Testis (tissue), 2 donors: ENCODE measurements around the gene JTB.

ENCODE experiments used
- CTCF ChIP-seq, 3 experiments: fragments of 450-650 bp in 2 of 3; fragments of 200-600 bp in 1 of 3; sonication (generic) in 1 of 3; IDR thresholded peaks; one replicate each; pipeline ENCODE4 v1.5.1; 2016 to 2019; ENCODE audit warnings: antibody characterized with exemption in 3 of 3, mild to moderate bottlenecking in 2 of 3, moderate library complexity in 1 of 3
- POLR2A ChIP-seq: fragments of 450-650 bp; IDR thresholded peaks from one replicate; pipeline ENCODE4 v1.6.1; 2017; ENCODE audit warnings: antibody characterized with exemption, mild to moderate bottlenecking, moderate library complexity

- TF ChIP-seq POLR2A (no peak), CTCF (IDR thresholded peaks at IDR 0.05) (no peak)
Measured at GRCh38 chr1:153968000-153968363, 9.5 kb downstream of the JTB start.
